Measurements from ENCODE around the gene FAHD2A.
"Not testable (repeated sequence)": the region's sequence is repeated elsewhere in the genome, so short reads cannot be mapped to it uniquely, and the experiment has no call there.

FAHD2A gene, protein sequence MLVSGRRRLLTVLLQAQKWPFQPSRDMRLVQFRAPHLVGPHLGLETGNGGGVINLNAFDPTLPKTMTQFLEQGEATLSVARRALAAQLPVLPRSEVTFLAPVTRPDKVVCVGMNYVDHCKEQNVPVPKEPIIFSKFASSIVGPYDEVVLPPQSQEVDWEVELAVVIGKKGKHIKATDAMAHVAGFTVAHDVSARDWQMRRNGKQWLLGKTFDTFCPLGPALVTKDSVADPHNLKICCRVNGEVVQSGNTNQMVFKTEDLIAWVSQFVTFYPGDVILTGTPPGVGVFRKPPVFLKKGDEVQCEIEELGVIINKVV

DNA sequence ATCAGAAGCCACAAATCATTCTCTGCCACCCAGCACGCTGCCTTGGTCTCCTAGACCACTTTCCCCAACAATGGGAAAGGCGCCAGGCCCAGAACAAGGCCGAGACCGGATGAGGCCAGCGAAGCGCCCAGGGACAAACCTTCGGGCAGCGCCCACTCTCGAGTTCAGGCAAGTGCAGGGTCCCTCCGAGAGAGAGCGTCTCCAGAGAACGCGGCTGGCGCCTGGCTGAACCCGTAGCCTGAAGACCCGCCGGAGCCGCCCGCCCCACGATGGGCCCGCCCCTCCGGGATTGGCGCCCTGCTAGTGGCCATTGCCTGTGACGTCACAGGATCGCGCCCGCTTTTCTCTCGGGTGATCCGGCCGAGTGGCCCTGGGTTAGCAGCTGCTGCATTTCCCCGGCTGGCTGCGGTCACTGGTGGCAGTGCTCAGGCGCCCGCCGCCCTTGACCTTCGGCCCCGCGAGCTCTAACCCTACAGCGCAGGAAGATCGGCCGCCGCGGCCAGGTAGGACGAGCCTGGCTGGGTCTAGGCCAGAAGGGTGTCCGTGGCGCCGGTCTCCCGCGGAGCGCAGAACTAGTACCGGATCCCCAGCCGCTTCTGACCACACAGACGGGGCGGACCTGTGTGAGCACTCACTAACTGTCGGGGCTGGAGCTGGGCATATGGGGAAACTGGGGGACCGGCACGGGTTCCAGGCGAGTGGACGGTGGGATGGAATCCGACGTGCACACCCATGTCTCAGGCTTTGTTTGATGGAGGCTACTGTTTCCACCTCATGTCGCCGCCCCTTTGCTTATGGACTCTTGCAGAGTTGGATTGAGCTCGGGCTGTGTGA lies at the start of gene FAHD2A:
Gene FAHD2A (plus strand): TSS at position 339 of the 834 bp plus-strand sequence. CDS start 2,851 bp downstream, outside the sequence.
- DNase-seq: peak; percentile 81

DNA sequence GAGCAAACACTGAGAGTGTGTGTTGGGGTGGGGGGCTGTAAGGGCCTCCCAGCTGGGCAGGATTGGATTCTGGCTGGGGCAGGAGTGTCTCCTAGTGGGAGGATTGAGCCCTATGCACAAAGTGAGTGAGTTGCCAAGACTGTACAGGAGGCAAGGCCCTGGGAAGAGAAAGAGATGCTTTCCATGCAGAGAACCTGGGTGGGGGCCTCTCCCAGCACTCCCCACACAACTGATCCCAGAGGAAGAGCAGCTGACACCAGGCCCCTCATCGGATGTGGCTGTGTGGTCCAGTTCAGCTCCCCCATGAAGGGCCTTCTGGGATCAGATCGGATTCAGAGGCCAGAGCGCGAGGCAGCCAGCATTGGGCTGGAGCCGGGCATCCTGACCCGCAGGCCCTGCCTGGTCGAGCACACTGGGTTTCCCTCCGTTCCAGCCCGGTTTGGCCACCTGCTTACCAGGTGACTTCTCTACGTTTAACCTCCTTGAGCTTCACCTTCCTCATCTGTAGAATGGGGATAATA lies 49.4 kb upstream of the FAHD2A start:
- DNase-seq: no peak

DNA sequence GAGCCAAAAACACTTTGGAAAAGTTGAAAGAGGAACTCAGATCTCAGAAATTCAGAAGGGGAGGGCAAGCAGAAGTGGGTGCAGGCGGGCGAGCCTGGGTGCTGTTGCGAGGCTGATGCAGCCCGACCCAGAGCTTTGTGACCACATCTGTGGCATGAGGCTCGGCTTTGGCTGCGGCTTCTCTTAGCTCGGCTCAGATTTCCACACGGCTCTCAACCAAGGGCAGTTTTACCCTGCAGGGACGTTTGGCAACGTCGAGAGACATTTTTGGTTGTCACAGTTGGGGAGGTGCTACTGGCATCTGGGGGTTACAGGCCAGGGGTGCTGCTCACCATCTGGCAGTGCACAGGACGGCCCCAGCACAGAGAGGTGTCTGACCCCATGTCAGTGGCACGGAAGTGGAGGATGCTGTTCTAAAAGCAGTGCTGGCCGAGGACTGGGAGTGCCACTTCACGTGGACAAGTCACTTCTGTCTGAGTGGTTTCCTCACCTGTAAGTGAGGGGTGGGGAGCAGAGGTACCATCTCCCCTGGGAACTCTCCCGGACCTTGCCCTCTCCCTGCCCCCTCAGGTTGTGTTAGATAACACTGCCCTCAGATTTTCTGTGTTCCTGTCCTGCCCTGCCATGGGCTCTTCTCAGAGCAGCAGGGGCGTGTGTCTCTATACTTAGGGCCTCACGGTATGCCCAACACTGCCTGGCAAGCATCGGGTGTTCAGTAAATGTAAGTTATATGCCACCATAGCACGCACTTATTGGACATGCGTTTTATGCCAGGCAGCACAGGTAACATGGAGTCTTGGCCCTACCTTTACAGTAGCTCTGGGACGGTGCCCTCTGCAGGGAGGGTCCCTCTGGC lies 48.7 kb upstream of the FAHD2A start:
- DNase-seq: no peak

DNA sequence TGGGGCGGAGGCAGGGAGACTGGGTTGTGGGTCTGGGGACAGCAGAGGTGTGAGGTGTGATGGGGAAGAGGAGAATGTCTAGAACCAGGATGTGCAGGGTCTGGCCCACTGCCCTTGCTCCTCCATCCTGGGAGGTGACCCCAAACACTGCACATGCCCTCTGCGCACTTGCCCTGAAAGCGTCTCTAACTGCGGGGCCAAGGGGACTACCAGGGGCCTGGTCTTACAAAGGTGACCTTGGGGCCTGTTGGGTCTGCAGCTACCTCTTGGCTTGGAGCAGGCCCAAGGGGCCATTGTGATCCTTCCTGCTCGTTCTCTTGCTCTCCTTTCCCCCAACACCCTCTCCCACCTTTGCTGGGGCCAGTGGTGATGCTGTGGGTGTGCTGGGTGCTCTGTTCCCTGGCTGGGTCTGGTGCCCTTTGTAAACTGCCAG lies 48.0 kb upstream of the FAHD2A start:
- DNase-seq: no peak

DNA sequence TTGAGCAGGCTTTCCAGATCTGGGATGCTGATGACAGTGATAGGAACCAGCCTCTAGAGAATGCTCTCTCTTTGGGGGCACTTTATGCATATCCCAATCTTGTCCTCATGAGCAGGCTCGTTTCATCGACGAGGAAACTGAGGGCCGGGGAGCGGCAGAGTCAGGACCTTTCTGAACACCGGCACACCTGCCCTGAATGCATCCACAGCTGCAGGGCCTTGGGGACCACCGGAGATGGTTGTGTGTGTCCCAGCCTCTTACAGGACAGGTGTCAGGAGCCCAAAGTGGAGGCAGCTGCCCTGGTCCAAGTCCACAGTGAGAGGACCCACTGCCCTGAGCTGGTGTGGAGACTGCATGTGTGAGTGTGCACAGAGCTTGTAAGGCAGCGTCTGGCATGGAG lies 47.6 kb upstream of the FAHD2A start:
- DNase-seq: no peak

DNA sequence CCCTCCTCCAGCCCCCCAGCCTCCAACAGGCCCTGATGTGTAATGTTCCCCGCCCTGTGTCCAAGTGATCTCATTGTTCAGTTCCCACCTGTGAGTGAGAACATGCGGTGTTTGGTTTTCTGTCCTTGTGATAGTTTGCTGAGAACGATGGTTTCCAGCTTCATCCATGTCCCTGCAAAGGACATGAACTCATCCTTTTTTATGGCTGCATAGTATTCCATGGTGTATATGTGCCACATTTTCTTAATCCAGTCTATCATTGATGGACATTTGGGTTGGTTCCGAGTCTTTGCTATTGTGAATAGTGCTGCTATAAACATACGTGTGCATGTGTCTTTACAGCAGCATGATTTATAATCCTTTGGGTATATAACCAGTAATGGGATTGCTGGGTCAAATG lies 47.0 kb upstream of the FAHD2A start:
- DNase-seq: not testable (repeated sequence)

DNA sequence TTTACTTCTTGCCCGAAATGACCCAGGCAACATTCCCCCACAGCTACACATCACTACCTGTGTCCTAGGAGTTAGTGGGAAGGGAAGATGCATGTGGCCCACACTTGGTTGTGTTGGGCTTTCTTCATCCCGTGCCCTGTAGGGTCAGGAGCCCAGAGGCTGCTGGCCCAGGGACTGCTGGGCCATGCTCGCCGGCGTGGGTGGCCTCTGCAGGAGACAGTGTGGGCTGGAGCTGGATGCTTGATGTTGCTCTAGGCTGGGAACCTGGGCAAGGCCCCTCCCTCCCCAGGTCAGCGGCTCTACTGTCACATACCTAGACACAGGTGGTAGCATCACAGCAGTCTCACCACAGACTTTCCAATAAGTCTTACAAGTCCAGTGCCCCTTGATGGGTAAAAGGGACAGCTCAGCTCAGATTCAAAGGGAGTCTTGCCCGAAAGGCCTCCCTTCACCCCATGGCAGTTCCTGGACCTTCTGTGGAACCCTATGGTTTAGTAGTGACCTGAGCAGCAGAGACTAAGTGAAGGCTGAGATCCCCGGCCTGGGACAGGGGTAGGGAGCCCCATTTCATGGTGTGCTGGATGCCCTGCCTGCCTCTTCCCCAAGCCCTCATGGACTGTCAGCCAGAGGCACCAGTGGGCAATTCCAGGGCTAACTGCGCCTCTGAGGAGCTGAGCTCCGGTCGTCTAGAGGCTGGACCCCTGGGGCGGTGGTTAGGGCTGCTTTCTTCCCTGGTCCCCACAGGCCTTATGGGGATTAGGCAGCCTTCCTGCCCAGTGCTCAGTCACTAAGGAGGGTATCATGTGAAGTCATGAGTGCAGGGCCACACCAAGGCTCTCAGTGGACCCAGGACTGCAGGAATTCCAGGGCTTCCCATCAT lies 45.4 kb upstream of the FAHD2A start:
- DNase-seq: no peak

DNA sequence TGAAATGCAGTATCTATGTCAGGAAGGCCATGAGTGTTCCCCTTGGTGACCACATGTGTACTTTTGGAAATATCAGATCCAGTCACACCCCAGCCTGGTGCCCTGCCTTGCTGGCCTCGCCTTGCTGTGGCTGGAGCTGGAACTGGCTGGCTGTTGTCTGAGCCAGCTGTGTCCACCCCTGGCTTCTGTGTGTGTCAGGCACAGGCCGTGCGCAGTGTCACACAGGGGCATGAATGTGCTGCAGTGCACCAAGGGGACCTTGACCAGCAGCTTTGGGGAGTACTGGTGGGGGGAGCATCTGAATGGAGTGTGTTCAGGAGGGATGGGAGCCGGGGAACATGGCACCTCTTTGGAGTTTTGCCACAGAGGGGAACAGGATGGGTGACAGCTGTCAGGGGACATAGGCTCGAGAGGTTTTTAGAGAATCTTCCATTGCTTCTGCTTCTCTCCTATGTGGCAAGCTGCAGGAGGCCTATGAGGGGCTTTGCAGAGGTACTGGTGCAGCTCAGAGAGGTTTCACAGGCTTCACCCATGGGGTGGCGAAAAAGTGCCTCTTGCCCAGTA lies 44.7 kb upstream of the FAHD2A start:
- DNase-seq: no peak

DNA sequence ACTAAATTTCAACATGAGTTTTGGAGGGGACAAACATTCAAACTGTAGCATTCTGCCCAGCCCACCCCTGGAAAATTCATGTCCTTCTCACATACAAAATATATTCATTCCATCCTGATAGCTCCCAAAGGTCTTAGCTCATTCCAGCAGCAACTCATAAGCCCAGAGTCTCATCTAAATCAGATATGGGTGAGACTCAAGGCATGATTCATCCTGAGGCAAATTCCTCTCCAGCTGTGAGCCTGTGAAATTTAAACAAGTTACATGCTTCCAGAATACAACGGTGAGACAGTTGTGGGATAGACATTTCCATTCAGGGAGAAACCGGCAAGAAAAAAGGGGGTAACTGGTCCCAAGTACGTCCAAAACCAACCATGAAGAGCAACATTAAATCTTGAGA lies 43.5 kb upstream of the FAHD2A start:
- no peak for DNase-seq

DNA sequence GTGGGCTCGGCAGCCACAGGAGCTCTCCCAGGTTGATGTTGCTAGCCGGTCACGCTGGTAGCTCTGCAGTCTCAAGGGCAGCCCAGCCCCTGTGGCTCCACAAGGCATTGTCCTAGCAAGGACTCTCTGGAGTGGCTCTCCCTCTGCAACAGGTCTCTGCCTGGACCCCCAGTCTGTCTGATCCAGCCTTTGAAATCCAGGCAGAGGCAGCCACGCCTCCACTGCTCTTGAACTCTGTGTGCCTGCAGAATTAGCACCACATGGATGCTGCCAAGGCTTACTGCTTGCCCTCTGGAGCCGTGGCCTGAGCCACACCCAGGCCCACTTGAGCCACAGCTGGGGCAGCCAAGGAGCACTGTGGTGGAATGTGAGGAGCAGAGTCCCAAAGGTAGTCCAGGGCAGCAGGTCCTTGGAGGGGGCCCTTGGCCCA lies 43.0 kb upstream of the FAHD2A start:
- DNase-seq: no peak

DNA sequence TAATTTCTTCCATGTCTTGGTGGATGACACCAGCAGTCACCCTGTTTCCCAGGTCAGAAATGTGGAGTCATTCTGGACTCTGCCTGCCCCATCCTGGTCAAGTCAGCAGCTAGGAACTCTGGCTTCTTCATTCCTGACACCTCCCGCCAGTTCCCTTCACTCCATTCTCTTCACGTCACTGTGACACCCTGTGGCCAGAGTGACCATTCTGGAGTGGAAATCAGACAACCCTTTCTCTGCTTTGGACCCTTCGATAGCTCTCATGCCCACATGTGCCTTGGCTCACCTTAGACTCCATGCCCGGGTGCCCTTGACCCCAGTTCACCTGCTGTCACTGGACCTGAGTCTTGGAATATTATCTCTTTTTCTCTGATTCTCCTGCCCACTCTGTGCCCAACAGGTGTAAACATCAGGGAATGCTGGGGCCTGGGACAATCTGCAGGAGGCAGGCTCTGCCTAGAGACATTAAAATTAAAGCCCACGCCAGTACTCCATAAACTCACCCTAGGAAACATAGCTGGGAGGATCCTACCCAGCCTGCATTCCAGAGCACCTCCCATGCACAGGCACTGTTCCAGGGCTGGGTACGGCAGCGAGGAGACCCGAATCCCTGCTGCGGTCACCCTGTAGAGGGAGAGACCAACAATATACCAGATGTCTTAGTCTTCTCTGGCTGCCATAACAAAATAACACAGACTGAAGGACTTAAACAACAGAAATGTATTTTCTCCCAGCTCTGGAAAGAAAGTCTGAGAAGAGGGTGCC lies 41.1 kb upstream of the FAHD2A start:
- no peak for DNase-seq

DNA sequence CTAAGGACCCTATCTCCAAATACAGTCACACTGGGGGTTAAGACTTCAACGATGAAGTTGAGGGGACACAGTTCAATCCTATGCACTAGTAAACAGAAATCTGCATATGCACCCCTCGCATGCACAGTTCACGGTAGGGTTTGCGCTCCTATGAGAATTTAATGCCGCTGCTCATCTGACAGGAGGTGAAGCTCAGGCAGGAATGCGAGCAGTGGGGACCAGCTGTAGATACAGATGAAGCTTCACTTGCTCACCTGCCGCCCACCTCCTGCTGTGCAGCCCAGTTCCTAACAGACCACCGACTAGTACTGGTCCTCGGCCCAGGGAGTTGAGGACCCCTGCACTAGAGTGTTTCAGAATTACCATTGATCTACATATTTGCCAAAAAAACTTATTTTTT lies 40.0 kb upstream of the FAHD2A start:
- no peak for DNase-seq

DNA sequence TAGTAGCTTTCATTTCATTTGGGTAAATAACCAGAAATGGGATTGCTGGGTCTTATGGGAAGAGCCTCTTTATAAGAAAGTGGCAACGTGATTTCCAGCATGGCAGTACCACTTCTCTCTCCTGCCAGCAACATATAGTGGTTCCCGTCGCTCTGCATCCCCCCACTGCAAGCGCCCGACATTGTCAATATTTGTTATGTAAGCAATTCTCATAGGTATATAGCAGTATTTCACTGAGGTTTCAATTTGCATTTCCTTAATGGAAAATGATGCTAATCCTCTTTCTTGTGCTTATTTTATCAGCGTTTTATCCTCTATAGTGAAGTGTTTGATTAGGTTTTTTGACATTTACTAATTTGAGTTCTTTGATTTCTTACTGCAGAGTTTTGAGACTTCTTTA lies 36.0 kb upstream of the FAHD2A start:
- DNase-seq: no peak

DNA sequence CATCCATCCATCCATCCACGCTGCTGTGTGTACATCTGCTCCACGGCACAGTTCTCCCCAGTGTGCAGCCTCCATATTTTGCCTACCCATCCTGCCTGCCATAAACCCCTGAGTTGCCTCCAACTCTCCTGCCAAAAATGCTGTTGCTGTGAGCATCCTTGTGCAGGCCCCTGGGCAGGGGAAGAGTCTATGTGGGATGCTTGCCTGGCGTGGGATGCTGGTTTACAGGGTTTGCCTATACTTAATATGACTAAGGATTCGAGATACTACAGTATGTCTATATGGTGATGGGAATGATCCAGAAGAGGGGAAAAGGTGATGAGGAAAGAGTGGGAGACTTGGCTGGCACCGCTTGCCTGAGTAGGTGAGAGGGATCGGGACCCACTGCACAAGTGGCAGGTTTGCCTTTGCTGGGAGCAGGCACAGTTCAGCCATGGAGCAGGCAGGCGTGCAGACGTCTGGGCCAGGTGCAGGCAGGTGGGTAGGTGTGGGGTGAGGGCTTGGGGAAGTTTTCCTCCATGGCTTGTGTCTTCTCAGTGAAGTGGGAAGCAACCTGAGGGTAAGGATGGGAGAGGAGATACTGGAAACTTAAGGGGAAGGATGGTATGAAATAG lies 30.2 kb upstream of the FAHD2A start:
- no peak for DNase-seq

DNA sequence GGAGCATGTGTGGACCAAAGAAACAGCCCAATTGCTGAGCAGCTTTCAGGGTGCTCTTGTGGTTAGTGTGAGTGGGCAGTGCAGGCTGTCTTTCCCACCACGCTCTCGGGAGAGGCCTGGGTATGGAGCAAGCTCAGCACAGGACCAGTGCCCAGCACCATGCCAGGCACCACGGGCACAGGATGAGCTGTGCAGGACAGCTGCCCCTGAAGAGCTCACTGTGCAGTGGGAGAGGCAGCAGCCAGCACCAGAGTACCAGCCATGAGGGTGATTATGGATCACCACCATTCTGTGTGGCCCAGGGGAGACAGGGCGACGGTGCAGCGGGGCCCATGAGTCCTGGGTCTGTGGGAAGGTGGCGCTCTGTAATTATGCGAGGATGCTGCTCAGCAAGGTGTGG lies 29.7 kb upstream of the FAHD2A start:
- DNase-seq: no peak

DNA sequence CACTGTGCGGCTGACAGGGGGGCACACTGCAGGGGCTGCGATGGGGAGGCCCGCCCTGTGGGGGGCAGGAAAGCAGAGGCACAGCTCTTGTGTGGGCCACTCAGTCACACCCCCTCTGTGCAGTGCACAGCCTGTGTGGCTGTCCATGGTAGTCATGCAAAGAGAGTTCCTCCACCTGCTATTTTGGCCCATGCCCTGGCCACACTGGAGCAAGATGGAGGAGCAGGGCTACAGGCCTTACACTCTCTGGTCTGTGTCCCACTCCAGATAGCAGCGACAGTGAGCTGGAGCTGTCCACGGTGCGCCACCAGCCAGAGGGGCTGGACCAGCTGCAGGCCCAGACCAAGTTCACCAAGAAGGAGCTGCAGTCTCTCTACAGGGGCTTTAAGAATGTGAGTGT lies 28.5 kb upstream of the FAHD2A start:
- DNase-seq: no peak

DNA sequence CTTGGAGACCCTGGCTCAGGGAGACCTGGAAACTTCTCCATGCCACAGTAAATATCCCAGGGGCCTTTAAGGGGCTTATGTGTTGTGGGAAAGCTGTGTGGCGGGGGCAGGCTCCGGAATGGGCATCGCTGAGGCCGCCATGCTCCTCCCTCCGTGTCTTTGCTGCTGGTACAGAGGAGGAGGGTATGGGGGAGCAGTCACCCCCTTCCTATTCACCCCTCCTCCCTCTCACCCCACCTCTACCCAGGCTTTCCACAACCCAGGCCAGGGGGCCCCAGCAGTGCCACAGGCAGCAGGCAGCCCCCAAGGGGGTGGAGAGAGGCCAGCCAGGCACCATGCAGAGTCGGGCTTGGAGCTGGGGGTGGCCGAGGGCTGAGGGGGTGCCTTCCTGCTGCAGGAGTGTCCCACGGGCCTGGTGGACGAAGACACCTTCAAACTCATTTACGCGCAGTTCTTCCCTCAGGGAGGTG lies 28.0 kb upstream of the FAHD2A start:
- no peak for DNase-seq

DNA sequence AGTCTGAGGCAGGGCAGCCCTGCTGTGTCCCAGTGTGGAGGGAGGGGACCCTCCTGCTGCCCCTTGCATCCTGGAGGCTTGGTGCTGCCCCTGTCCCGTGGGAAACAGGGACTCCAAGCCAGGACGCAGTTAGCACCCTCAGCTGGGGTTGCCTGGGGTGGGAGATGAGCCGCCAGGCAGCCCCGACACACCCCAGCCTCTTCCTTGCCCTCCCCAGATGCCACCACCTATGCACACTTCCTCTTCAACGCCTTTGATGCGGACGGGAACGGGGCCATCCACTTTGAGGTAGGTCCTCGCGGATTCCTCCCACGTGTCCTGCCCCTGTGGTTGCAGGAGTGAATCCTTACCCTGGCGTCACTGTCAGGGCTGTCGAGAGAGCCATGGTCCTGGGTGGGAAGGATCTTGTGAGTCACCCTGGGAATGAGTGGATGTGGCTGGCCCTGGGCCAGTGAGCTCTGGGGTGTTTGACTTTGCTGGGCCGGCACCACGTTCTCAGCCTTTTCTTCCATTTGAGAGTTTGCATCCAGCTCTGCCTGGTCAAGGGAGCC lies 27.5 kb upstream of the FAHD2A start:
- DNase-seq: no peak

DNA sequence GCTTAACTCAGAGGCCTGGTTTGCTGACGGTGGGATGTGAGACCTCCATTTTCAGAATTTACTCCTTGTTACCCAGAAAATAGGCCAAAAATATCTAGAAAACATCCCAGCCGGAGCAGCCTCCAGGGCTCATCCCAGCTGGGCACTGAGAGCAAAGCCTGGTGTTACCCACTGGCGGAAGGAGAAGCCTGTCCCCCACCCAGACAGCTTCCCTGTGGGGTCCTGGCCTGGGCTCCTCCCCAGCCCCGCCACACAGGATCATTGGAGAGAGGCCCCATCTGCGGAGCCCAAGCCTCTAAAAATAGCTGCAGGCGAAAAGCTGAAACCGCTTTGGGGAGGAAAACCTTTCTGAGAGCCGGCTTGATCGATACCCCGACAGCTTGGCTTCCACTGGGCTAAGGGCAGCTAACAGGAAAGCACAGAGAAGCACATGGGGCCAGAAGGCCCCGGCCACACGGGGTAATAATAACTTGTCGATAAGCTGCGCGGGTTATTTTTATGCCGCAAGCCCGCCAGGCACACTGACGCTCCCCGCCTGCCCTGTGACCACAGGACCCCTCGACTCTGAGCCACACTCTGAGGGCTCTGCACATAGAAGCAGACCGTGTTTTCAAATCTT lies 26.9 kb upstream of the FAHD2A start:
- no peak for DNase-seq
